K562 (cell line): ENCODE results near the gene BMP10. TPM values are rescaled to one million over a fixed set of nuclear protein-coding genes. Genes with fewer than 3 reads are reported as not detected.
A peak's percentile ranks its signal among the peaks of the same experiment; 100 is the strongest.

Source experiments
- ARID1B ChIP-seq: fragments of 450-650 bp; IDR thresholded peaks from 2 replicates; pipeline ENCODE4 v1.6.1; 2016; ENCODE audit warnings: antibody characterized with exemption, mild to moderate bottlenecking, inconsistent platforms
- ATF1 ChIP-seq, 2 experiments: fragments of 450-650 bp in 1 of 2; IDR thresholded peaks; 2 replicates each; pipeline ENCODE4 v1.6.1; 2016; ENCODE audit warnings: missing compliant biosample characterization in 1 of 2, missing genetic modification characterization in 1 of 2
- CHAMP1 ChIP-seq: fragments of 450-650 bp; IDR thresholded peaks from 2 replicates; pipeline ENCODE4 v1.6.1; 2016; ENCODE audit warnings: mild to moderate bottlenecking
- DEAF1 ChIP-seq: fragments of 450-650 bp; formaldehyde crosslinking; IDR thresholded peaks from 2 replicates; pipeline ENCODE4 v1.4.0; 2020; ENCODE audit warnings: mild to moderate bottlenecking, moderate library complexity
- EGR1 ChIP-seq: fragments of 450-650 bp; conservative IDR thresholded peaks from 2 replicates; pipeline ENCODE4 v1.6.1; 2017; ENCODE audit warnings: mild to moderate bottlenecking
- EP300 ChIP-seq: IDR thresholded peaks from 2 replicates; pipeline ENCODE4 v1.6.1; 2012; ENCODE audit warnings: low read length, improper control_type of control experiment
- FOXJ3 ChIP-seq: sonication (generic); formaldehyde crosslinking; IDR thresholded peaks from 2 replicates; pipeline ENCODE4 v1.4.0; 2020; ENCODE audit warnings: mild to moderate bottlenecking, missing genetic modification reagents
- NR0B1 ChIP-seq: fragments of 450-650 bp; IDR thresholded peaks from one replicate; pipeline ENCODE4 v1.6.1; 2018; ENCODE audit warnings: mild to moderate bottlenecking, moderate library complexity; ENCODE audit not compliant: partially characterized antibody
- RBM17 ChIP-seq: fragments of 200-400 bp; formaldehyde crosslinking; IDR thresholded peaks from 2 replicates; pipeline ENCODE4 v1.6.1; 2017; ENCODE audit warnings: low read depth, mild to moderate bottlenecking, low read length, borderline replicate concordance
- SFPQ ChIP-seq: fragments of 200-400 bp; formaldehyde crosslinking; IDR thresholded peaks from 2 replicates; pipeline ENCODE4 v1.6.1; 2017; ENCODE audit warnings: mild to moderate bottlenecking, low read depth, low read length, moderate library complexity
- ZNF24 ChIP-seq: fragments of 450-650 bp; IDR thresholded peaks from 2 replicates; pipeline ENCODE4 v1.6.1; 2016
- polyA plus RNA-seq, 8 experiments: library from polyadenylated mRNA; depleted of rRNA in 4 of 8; stranded (reverse) in 5 of 8; unstranded in 3 of 8; fragments of >200 nt; fragmentation: Nextera tagmentation in 2 of 8; fragmentation: Illumina TruSeq in 1 of 8; extraction: Ambion mirVana in 2 of 8; extraction: Trizol in 1 of 8; gene quantifications; 2 replicates each; pipeline versions ENCODE4 v1.2.1 to v1.2.3, GENCODE V29; 2011 to 2014; ENCODE audit warnings: inconsistent platforms in 1 of 8, missing spikeins in 1 of 8
- total RNA-seq, 7 experiments: library from RNA; depleted of rRNA in 6 of 7; stranded (reverse); fragments of >200 nt in 6 of 7; fragmentation: Illumina TruSeq in 2 of 7; extraction: Trizol in 2 of 7; gene quantifications; 2 replicates each; pipeline versions ENCODE4 v1.2.1 to v1.2.3, GENCODE V29; 2011 to 2021; ENCODE audit warnings: low replicate concordance in 1 of 7

BMP10 gene
- total and polyA plus RNA-seq, 9 of the 15 experiments (the other 6 are each of a cell fraction or from before 2014, with no cell fraction given) = 0.11 to 0.91 (median 0.43) TPM

GRCh38 chr2:68839260-68839833 is 31.9 kb downstream of the BMP10 start (continued):
- peak; percentile 15; the same call in 1 of the 2 replicates for TF ChIP-seq CHAMP1
- TF ChIP-seq NR0B1 = no peak
- peak; percentile 38; the same call in 1 of the 2 replicates for TF ChIP-seq ZNF24
- TF ChIP-seq DEAF1 = peak; percentile 96
- no peak for TF ChIP-seq ARID1B
- TF ChIP-seq RBM17 = no peak
- TF ChIP-seq FOXJ3 (CRISPR knock-in tag) = no peak
- no peak for TF ChIP-seq ATF1 (CRISPR knock-in tag; IDR thresholded peaks at IDR 0.05)
- no peak for TF ChIP-seq ATF1 (tag; IDR thresholded peaks at IDR 0.05)
- no peak for TF ChIP-seq EGR1
- peak; percentile 37; the same call in 1 of the 2 replicates for TF ChIP-seq EP300
- no peak for TF ChIP-seq SFPQ
